IPS-20b (cell line): ENCODE measurements around the gene LARP4B.

Source experiments
- H3K27ac ChIP-seq: one replicate; pipeline ENCODE4 v1.5.1; 2013; ENCODE audit warnings: low read length
- H3K27me3 ChIP-seq: 2 replicates; pipeline ENCODE4 v1.6.1; 2013; ENCODE audit warnings: mild to moderate bottlenecking, low read length, inconsistent platforms; ENCODE audit not compliant: insufficient read depth
- H3K36me3 ChIP-seq: 2 replicates; pipeline ENCODE4 v1.6.1; 2013; ENCODE audit warnings: low read depth, mild to moderate bottlenecking, inconsistent platforms, low read length, moderate library complexity; ENCODE audit not compliant: insufficient read depth
- H3K4me1 ChIP-seq: 2 replicates; pipeline ENCODE4 v1.6.1; 2013; ENCODE audit warnings: mild to moderate bottlenecking, control low read depth, inconsistent platforms, low read length, moderate library complexity; ENCODE audit not compliant: insufficient read depth
- H3K4me3 ChIP-seq: 2 replicates; pipeline ENCODE4 v1.5.1; 2013; ENCODE audit warnings: mild to moderate bottlenecking, low read length, inconsistent platforms
- H3K9ac ChIP-seq: 2 replicates; pipeline ENCODE4 v1.6.1; 2013; ENCODE audit warnings: low read depth, mild to moderate bottlenecking, inconsistent platforms, low read length, moderate library complexity
- H3K9me3 ChIP-seq: 2 replicates; pipeline ENCODE4 v1.6.1; 2013; ENCODE audit warnings: mild to moderate bottlenecking, low read depth, low read length, inconsistent platforms; ENCODE audit not compliant: insufficient read depth

LARP4B gene

DNA sequence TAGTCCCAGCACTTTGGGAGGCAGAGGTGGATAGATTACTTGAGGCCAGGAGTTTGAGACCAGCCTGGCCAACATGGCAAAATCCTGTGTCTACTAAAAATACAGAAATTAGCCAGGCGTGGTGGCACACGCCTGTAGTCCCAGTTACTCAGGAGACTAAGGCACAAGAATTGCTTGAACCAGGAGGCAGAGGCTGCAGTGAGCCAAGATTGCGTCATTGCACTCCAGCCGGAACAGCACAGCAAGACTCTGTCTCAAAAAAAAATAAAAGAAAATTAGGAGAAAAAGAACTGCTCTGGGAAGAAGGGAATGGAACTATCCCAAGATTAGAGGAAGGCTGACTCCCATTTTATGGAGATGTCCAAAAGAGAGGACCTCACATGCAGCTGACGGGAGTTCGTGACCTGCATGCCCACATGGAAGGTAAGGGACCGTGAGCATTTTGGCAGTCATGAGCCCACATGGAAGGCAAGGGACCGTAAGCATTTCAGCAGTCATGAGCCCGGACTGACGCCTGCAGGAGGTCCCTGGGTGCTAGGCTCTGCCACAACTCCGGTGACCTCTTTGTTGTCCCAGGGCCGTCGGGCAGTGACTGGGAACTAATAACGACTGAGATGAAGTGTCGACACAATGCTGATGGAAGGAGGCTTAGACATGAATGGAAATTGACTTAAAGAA is 38.1 kb upstream of the LARP4B start:
- no peak overlapping the region for H3K9ac ChIP-seq
- H3K4me1 ChIP-seq: peaks cover 4% of the 10 kb centered on the region; the same call in 1 of the 2 replicates
- H3K36me3 ChIP-seq: no peaks in the 10 kb centered on the region
- H3K4me3 ChIP-seq: no peak overlapping the region
- no peak overlapping the region for H3K27ac ChIP-seq
- H3K27me3 ChIP-seq: no peaks in the 10 kb centered on the region; the same call in 1 of the 2 replicates
- no peaks in the 10 kb centered on the region for H3K9me3 ChIP-seq

DNA sequence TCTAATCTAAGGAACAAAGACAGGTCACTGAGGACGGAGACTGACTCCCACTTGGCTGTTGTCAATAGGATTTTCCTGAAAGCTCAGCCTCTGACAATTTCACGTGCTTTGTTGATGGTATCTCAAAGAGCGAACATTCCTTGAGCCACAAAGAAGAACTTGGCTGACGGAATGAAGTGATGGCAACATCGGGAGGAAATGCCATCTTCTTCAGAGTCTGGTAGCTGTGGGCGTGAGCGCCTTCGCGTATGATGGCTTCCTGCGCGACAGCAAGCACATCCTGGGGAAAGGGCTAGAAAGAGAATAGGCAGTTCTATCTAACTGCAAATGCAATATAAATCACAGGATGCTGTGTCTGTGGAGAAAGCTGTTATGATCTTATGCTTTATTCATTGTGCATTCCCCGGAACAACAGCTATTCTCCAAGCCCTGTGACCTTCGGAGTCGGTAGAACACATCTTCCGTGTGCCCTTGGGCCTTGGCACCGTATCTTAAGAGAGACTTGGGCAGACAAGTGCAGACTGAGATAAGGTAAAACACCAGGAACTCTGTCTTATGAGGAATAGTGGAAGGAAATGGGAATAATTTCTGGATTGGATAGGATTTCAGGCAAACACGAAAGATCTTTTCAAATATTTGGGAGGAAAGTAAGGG is 37.2 kb upstream of the LARP4B start:
- Histone ChIP-seq H3K9ac (no peak overlapping the region), H3K9me3 (no peaks in the 10 kb centered on the region), H3K27me3 (no peaks in the 10 kb centered on the region; the same call in 1 of the 2 replicates), H3K36me3 (no peaks in the 10 kb centered on the region), H3K4me1 (peaks cover 4% of the 10 kb centered on the region; the same call in 1 of the 2 replicates), H3K27ac (no peak overlapping the region), H3K4me3 (no peak overlapping the region)

DNA sequence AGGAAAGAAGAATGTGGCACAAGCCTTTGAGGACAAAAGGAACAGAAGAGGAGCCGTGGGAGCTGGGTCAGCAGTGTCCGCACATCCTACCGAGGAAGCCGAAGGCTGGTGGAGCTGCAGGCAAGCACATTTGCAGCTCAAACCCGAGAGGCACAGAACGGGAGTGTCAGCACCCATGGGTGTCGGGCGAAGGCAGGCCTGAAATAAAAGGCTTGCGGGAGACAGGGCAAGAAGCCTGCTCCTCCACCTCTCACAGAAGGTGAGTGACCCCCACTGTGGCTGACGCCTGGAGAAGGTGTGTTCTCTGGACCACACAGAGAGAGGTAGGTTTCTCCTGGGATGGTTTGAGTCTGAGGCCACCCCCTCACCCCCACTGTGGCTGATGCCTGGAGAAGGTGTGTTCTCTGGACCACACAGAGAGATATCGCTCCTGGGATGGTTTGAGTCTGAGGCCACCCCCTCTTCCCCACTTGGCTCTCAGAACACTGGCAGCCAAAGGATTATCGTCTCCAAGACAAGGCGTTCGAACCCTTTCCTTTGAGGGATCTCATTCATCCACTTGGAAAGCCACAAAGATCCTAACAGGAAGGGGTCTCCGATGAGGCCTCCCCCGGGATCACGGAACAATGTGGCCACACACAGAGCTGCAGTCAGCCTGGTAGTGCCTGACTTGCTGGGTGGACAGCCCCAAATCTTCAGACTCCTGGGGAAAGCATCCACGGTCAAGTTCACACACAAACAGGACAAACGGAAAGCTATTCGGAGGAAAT is 35.1 kb upstream of the LARP4B start:
- Histone ChIP-seq H3K9ac (no peak overlapping the region), H3K27me3 (no peaks in the 10 kb centered on the region; the same call in 1 of the 2 replicates), H3K4me1 (no peaks in the 10 kb centered on the region), H3K4me3 (no peak overlapping the region), H3K9me3 (no peaks in the 10 kb centered on the region), H3K27ac (no peak overlapping the region), H3K36me3 (no peaks in the 10 kb centered on the region)

DNA sequence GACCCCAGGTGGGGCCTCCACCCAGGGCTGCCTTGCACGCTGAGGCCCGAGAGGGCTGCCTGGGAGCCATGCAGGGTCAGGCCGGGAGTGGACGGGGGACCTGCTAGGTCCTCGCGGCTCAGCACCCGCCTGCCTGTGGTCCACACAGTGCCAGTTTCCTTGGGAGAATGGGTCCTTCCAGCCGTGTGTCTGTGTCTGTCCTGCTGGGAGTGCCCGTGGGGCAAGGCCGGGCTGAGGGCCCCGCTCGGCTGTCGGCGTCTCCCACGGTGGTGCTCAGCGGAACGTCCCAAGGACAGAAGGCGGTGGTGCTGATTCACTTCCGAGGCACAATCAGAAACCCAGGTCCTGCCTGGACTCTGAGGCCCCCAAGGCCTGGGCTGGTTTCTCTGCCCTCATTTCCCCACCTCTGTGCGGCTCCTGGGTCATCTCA is 33.5 kb upstream of the LARP4B start:
- Histone ChIP-seq H3K4me1 (no peaks in the 10 kb centered on the region), H3K9me3 (no peaks in the 10 kb centered on the region), H3K4me3 (no peak overlapping the region), H3K9ac (no peak overlapping the region), H3K27me3 (no peaks in the 10 kb centered on the region; the same call in 1 of the 2 replicates), H3K36me3 (no peaks in the 10 kb centered on the region), H3K27ac (no peak overlapping the region)

DNA sequence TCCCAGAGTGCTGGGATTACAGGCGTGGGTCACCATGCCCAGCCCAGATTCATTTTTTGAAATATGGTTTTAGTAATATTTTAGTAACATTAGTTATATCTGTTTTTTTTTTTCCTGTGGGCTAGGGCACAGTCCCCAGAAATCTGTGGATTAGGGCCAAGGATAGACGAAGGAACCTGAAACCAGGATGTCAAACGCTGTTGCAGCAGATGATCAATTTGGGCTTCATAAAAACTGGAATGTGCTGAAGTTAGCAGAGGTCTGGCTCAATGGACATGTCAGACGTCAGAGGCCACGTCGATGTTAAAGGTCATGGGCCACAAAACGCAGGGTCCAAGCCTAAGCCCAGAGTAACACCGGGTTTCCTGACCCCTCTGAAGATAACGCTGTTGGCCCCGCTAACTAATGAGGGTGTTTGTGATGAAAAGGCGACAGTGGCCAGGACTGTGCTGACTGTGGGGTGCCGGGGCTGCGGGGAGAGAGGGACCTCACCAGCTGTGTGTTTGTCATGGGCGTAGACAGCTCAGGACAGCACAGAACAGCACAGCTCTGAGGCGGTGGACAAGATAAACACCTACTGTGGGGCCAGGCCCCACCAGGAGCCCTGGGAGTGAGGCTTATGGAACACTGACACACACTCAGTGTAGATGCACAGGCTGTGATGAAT is 32.9 kb upstream of the LARP4B start:
- H3K9ac ChIP-seq: no peak overlapping the region
- H3K4me1 ChIP-seq: no peaks in the 10 kb centered on the region
- no peaks in the 10 kb centered on the region for H3K9me3 ChIP-seq
- no peaks in the 10 kb centered on the region for H3K36me3 ChIP-seq
- H3K4me3 ChIP-seq: no peak overlapping the region
- H3K27me3 ChIP-seq: no peaks in the 10 kb centered on the region; the same call in 1 of the 2 replicates
- H3K27ac ChIP-seq: no peak overlapping the region

DNA sequence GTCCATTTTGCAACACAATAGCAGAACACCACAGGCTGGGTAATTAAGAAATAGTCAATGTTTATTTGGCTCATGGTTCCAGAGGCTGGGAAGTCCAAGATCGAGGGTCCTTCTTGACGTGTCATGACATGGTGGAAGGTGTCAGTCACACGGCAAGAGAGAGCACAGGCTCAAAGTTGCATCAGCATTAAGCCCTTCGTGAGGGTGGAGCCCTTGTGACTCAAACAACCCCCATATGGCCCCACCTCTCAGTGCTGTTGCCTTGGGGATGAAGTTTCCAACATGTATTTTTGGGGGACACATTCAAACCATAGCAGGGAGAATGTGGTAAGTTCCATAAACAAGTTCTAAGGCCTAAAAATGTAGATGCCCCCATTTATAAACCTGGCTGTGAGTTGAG is 32.1 kb upstream of the LARP4B start:
- no peaks in the 10 kb centered on the region for H3K9me3 ChIP-seq
- H3K36me3 ChIP-seq: no peaks in the 10 kb centered on the region
- H3K4me1 ChIP-seq: no peaks in the 10 kb centered on the region
- no peak overlapping the region for H3K27ac ChIP-seq
- no peaks in the 10 kb centered on the region; the same call in 1 of the 2 replicates for H3K27me3 ChIP-seq
- H3K4me3 ChIP-seq: no peak overlapping the region
- no peak overlapping the region for H3K9ac ChIP-seq

DNA sequence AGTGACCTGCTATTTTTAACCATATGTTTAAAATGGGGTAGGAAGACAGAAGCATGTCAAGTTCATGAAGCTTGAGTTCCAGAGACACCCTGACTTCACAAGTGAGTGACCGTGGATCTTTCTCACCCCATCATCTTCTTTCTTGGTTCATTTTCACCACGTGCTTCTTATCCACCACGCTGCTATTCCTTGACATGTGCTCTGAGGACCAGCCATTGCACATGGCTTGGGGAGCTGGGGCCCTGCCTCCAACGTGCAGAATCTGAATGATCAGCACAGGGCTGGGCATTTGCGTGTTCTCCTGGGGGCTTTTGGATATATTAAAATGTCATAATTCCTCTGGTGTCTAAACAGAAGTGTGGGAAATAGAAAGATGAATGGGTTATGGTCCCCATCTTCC is 31.7 kb upstream of the LARP4B start:
- Histone ChIP-seq H3K4me3 (no peak overlapping the region), H3K9ac (no peak overlapping the region), H3K27ac (no peak overlapping the region), H3K27me3 (no peaks in the 10 kb centered on the region; the same call in 1 of the 2 replicates), H3K36me3 (no peaks in the 10 kb centered on the region), H3K9me3 (no peaks in the 10 kb centered on the region), H3K4me1 (no peaks in the 10 kb centered on the region)

DNA sequence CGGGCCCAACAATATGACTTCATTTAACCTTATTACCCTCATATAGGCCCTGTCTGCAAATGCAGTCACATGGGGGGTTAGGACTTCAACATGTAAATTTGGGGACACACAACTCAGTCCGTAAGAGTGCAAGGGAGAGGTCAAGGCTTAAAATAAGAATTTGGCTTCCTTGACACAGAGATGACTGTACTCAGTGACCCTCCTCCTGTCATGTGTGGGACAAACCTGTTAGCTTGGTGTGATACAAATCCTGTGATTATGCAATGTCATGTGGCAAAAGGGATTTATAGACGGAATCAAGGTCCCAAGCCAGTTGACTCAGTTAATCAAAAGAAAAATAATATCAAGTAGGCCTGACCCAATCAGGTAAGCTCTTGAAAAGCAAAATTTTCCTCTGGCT is 30.8 kb upstream of the LARP4B start:
- no peaks in the 10 kb centered on the region for H3K4me1 ChIP-seq
- no peak overlapping the region for H3K4me3 ChIP-seq
- H3K27ac ChIP-seq: no peak overlapping the region
- no peaks in the 10 kb centered on the region; the same call in 1 of the 2 replicates for H3K27me3 ChIP-seq
- no peaks in the 10 kb centered on the region for H3K9me3 ChIP-seq
- H3K9ac ChIP-seq: no peak overlapping the region
- H3K36me3 ChIP-seq: no peaks in the 10 kb centered on the region

DNA sequence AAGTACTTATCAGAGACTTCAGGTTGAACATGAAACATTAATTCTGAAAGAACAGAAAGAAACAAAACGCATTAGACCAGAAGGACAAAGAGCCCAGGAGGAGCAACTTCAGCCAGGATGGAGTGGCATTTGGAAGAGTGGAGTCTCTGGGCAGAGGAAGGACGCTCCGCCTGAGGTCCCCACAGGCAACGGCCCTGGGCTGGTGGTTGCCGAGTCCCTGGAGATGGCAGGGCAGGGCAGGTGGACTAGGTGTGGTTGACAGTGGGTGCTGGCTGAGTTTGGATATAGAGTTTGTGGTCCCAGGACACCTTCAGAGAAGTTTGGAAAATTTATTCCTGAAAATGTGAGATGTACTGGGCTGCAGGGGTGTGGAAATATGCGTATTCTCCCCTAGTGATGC is 27.4 kb upstream of the LARP4B start:
- no peak overlapping the region for H3K27ac ChIP-seq
- H3K27me3 ChIP-seq: no peaks in the 10 kb centered on the region
- H3K4me1 ChIP-seq: no peaks in the 10 kb centered on the region
- H3K4me3 ChIP-seq: no peak overlapping the region
- no peaks in the 10 kb centered on the region for H3K36me3 ChIP-seq
- no peaks in the 10 kb centered on the region for H3K9me3 ChIP-seq
- H3K9ac ChIP-seq: no peak overlapping the region

DNA sequence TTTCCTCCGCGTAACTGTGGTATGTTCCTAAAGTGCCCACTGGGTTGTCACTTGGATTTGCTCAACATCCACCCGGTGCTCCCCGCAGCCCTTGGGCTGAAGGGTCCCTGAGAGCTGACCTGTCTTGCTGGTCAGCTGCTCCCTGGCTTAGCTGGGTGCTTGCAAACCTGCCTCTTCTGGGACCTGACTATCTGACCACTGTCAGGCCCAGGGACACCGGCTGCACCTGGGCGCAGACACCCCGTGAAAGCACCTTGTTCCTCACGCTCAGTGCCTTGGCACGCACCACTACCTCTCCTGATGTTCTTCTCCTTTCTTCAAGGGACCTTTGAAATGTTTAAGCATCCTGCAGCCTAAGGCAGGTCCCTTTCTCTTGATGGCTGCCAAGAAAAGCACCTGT is 26.6 kb upstream of the LARP4B start:
- Histone ChIP-seq H3K27ac (no peak overlapping the region), H3K9me3 (no peaks in the 10 kb centered on the region), H3K4me1 (no peaks in the 10 kb centered on the region), H3K4me3 (no peak overlapping the region), H3K36me3 (no peaks in the 10 kb centered on the region), H3K27me3 (no peaks in the 10 kb centered on the region), H3K9ac (no peak overlapping the region)

DNA sequence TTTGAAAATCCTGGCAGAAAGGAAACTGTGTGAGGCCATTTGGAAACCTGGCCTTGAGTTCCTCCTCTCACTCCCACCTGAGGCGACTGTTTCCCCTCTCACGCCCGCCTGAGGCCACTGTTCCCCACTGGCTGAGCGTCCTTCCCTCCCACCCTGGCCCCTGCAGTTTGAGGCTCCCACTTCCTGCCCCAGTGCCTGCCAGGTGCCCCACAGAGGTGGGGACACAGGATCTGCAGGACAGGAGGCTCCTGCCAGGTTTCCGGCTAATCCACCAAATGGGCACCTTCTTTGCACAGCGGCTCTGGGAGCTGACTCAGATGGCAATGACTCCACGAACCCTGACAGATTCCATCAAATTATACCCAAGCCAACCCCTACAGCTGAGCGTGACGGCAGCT is 24.3 kb upstream of the LARP4B start:
- H3K4me3 ChIP-seq: no peak overlapping the region
- H3K27ac ChIP-seq: no peak overlapping the region
- no peaks in the 10 kb centered on the region for H3K36me3 ChIP-seq
- no peak overlapping the region for H3K9ac ChIP-seq
- H3K9me3 ChIP-seq: no peaks in the 10 kb centered on the region
- H3K4me1 ChIP-seq: no peaks in the 10 kb centered on the region
- 0 out of 2 replicates have a peak, but pooled peaks cover 2% of the 10 kb centered on the region for H3K27me3 ChIP-seq
